Activated CD4-positive, alpha-beta T cell treated with anti-CD3 and anti-CD28 coated beads, Interleukin-2, amount 50 U/mL, for 16 hours (primary cell): ENCODE measurements around the gene MSI2.

Experiments used
- DNase-seq: peaks from one replicate; pipeline ENCODE4 v3.0.0-alpha.2; 2020

The MSI2 gene

GRCh38 chr17:57466017-57466471 is 209.7 kb downstream of the MSI2 start:
- DNase-seq = no peak

- DNase-seq = no peak
Measured at GRCh38 chr17:57466521-57466920, 210.2 kb downstream of the MSI2 start.

GRCh38 chr17:57467226-57467625 is 210.9 kb downstream of the MSI2 start:
- DNase-seq = no peak

- DNase-seq = no peak
Measured at GRCh38 chr17:57467801-57468200, 211.5 kb downstream of the MSI2 start.

GRCh38 chr17:57468932-57469775 is 212.8 kb downstream of the MSI2 start:
- DNase-seq = peak; percentile 12

GRCh38 chr17:57470906-57471305 is 214.6 kb downstream of the MSI2 start:
- DNase-seq = no peak

- no peak for DNase-seq
Measured at GRCh38 chr17:57471868-57472368, 215.6 kb downstream of the MSI2 start.

GRCh38 chr17:57475796-57476195 is 219.5 kb downstream of the MSI2 start:
- no peak for DNase-seq

GRCh38 chr17:57477522-57478362 is 221.4 kb downstream of the MSI2 start:
- DNase-seq = no peak

- DNase-seq = no peak
Measured at GRCh38 chr17:57478478-57479250, 222.3 kb downstream of the MSI2 start.

GRCh38 chr17:57480438-57481196 is 224.3 kb downstream of the MSI2 start:
- no peak for DNase-seq

- no peak for DNase-seq
Measured at GRCh38 chr17:57481910-57482391, 225.6 kb downstream of the MSI2 start.

GRCh38 chr17:57482657-57483056 is 226.3 kb downstream of the MSI2 start:
- no peak for DNase-seq

GRCh38 chr17:57484081-57484666 is 227.9 kb downstream of the MSI2 start:
- no peak for DNase-seq

- DNase-seq = peak; percentile 6
Measured at GRCh38 chr17:57484826-57485565, 228.7 kb downstream of the MSI2 start.

- DNase-seq = no peak
Measured at GRCh38 chr17:57485566-57485865, 229.2 kb downstream of the MSI2 start.

- no peak for DNase-seq
Measured at GRCh38 chr17:57485916-57486881, 229.9 kb downstream of the MSI2 start.

GRCh38 chr17:57486882-57487301 is 230.6 kb downstream of the MSI2 start:
- DNase-seq = no peak

- DNase-seq = no peak
Measured at GRCh38 chr17:57487573-57487972, 231.2 kb downstream of the MSI2 start.

- no peak for DNase-seq
Measured at GRCh38 chr17:57488856-57489255, 232.5 kb downstream of the MSI2 start.
